ENCODE results near the gene STYXL1. TPM values are rescaled to one million over a fixed set of nuclear protein-coding genes. Genes with fewer than 3 reads are reported as not detected.

Gene STYXL1
- total RNA-seq, 4 donors from 2014 or later, result 10.0 to 31.5 (median 17.3) TPM

GRCh38 chr7:75958802-75959543 lies 88.8 kb downstream of the STYXL1 start:
- TF ChIP-seq CTCF (IDR thresholded peaks at IDR 0.05 in 4 of 5, conservative IDR thresholded peaks at IDR 0.05 in 1 of 5), result no peak
- no peak for TF ChIP-seq POLR2A (IDR thresholded peaks at IDR 0.05)
- Histone ChIP-seq H3K36me3 (peaks cover 0 to 25% of the 10 kb centered on the region in 2 donors), H3K4me3 (no peak overlapping the region), H3K9me3 (no peaks in the 10 kb centered on the region), H3K27me3 (no peaks in the 10 kb centered on the region), H3K4me1 (peaks cover 38% of the 10 kb centered on the region in 2 donors), H3K27ac (no peak overlapping the region)
- DNase-seq (no peak), ATAC-seq (no peak)
- intact Hi-C loops (cut with DNase I; ENCODE audit: low total_unique reads) (no loop called here), in situ Hi-C loops (cut with MboI; ENCODE audit: low sequenced_read_pairs in 4 of 4) (no loop called here)

- ATAC-seq (no peak), DNase-seq (no peak)
- peak overlapping the region in 1 of 4 donors; percentile 77 for H3K27ac ChIP-seq
- TF ChIP-seq CTCF (IDR thresholded peaks at IDR 0.05 in 4 of 5, conservative IDR thresholded peaks at IDR 0.05 in 1 of 5) (no peak), POLR2A (IDR thresholded peaks at IDR 0.05) (no peak)
- in situ Hi-C loops (cut with MboI; ENCODE audit: low sequenced_read_pairs in 4 of 4), result no loop called here
- peaks cover 22% of the 10 kb centered on the region in 2 donors for H3K4me1 ChIP-seq
- peaks cover 0 to 25% of the 10 kb centered on the region in 2 donors for H3K36me3 ChIP-seq
- no peak overlapping the region for H3K4me3 ChIP-seq
- no peaks in the 10 kb centered on the region for H3K9me3 ChIP-seq
- intact Hi-C loops (cut with DNase I; ENCODE audit: low total_unique reads), result no loop called here
- no peaks in the 10 kb centered on the region for H3K27me3 ChIP-seq
Measured at GRCh38 chr7:75957021-75957736, 90.6 kb downstream of the STYXL1 start.

GRCh38 chr7:75955331-75955955 lies 92.4 kb downstream of the STYXL1 start:
- in situ Hi-C loops (cut with MboI; ENCODE audit: low sequenced_read_pairs in 4 of 4) (no loop called here), intact Hi-C loops (cut with DNase I; ENCODE audit: low total_unique reads) (no loop called here)
- Histone ChIP-seq H3K9me3 (no peaks in the 10 kb centered on the region), H3K27ac (peak overlapping the region; percentile 76 to 84 (median 78)), H3K4me1 (peaks cover 24 to 25% of the 10 kb centered on the region in 2 donors), H3K36me3 (peaks cover 0 to 25% of the 10 kb centered on the region in 2 donors), H3K4me3 (no peak overlapping the region), H3K27me3 (no peaks in the 10 kb centered on the region)
- TF ChIP-seq POLR2A (IDR thresholded peaks at IDR 0.05), result no peak
- no peak for TF ChIP-seq CTCF (IDR thresholded peaks at IDR 0.05 in 4 of 5, conservative IDR thresholded peaks at IDR 0.05 in 1 of 5)
- ATAC-seq (peak; percentile 7 to 17), DNase-seq (peak in 1 of 2 donors; percentile 56)

- intact Hi-C loops (cut with DNase I; ENCODE audit: low total_unique reads) (no loop called here), in situ Hi-C loops (cut with MboI; ENCODE audit: low sequenced_read_pairs in 4 of 4) (no loop called here)
- Histone ChIP-seq H3K4me1 (peaks cover 35 to 39% of the 10 kb centered on the region in 2 donors), H3K36me3 (peaks cover 0 to 15% of the 10 kb centered on the region in 2 donors), H3K27me3 (no peaks in the 10 kb centered on the region), H3K27ac (peak overlapping the region; percentile 46 to 84 (median 76)), H3K9me3 (no peaks in the 10 kb centered on the region), H3K4me3 (no peak overlapping the region)
- TF ChIP-seq POLR2A (IDR thresholded peaks at IDR 0.05) (no peak), CTCF (IDR thresholded peaks at IDR 0.05 in 4 of 5, conservative IDR thresholded peaks at IDR 0.05 in 1 of 5) (no peak)
- no peak for DNase-seq
- ATAC-seq, result no peak
Measured at GRCh38 chr7:75953931-75954330, 93.9 kb downstream of the STYXL1 start.

All from gastrocnemius medialis (tissue), 4 donors.